Measurements from ENCODE around the gene THPO. TPM values are rescaled to one million over a fixed set of nuclear protein-coding genes. Genes with fewer than 3 reads are reported as not detected.

The THPO gene
- total and polyA plus RNA-seq, 9 of the 15 experiments (the other 6 are each of a cell fraction or from before 2014, with no cell fraction given): 0.11 to 1.1 (median 0.35) TPM; not detected in 1

- peak overlapping the region; percentile 88 to 95 for H3K9ac ChIP-seq (ENCODE audit: insufficient read depth in 1 of 2, low read depth in 2 of 2, low read length in 2 of 2)
- peak overlapping the region; percentile 51 for H3K27ac ChIP-seq (ENCODE audit: extremely low read depth, low read depth, low read length)
- WGBS (ENCODE audit: insufficient coverage, low coverage, missing lambda C conversion rate): 7% methylated on average over 24 of the region's 24 CpGs
- TF ChIP-seq NCOA6 (IDR thresholded peaks at IDR 0.05) (no peak), SAP30 (IDR thresholded peaks at IDR 0.05; ENCODE audit: borderline replicate concordance, insufficient read depth, low read depth, low read length, poor library complexity, severe bottlenecking) (peak; percentile 15), ZNF668 (CRISPR knock-in tag; IDR thresholded peaks at IDR 0.05) (no peak), NUFIP1 (IDR thresholded peaks at IDR 0.05; ENCODE audit: partially characterized antibody) (no peak), ZNF584 (CRISPR knock-in tag; IDR thresholded peaks at IDR 0.05; ENCODE audit: low read depth) (no peak), KDM2B (CRISPR knock-in tag; IDR thresholded peaks at IDR 0.05) (0 out of 2 replicates have a peak, but pooled peaks have one; percentile 17), ZNF12 (CRISPR knock-in tag; IDR thresholded peaks at IDR 0.05) (0 out of 2 replicates have a peak, but pooled peaks have one; percentile 35), ZBTB33 (CRISPR knock-in tag; IDR thresholded peaks at IDR 0.05) (no peak), RCOR1 (IDR thresholded peaks at IDR 0.05; ENCODE audit: borderline replicate concordance in 1 of 2, low read depth in 2 of 2, low read length in 2 of 2) (no peak), KDM4B (IDR thresholded peaks at IDR 0.05; ENCODE audit: borderline replicate concordance in 2 of 2, low read depth in 1 of 2) (0 out of 4 replicates have a peak, but pooled peaks of 1 of the 2 experiments have one; percentile 32)
- TF ChIP-seq, protein P1, sequence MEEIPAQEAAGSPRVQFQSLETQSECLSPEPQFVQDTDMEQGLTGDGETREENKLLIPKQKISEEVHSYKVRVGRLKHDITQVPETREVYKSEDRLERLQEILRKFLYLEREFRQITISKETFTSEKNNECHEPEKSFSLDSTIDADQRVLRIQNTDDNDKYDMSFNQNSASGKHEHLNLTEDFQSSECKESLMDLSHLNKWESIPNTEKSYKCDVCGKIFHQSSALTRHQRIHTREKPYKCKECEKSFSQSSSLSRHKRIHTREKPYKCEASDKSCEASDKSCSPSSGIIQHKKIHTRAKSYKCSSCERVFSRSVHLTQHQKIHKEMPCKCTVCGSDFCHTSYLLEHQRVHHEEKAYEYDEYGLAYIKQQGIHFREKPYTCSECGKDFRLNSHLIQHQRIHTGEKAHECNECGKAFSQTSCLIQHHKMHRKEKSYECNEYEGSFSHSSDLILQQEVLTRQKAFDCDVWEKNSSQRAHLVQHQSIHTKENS (CRISPR knock-in tag; IDR thresholded peaks at IDR 0.05): no peak
- TF ChIP-seq, protein P2, sequence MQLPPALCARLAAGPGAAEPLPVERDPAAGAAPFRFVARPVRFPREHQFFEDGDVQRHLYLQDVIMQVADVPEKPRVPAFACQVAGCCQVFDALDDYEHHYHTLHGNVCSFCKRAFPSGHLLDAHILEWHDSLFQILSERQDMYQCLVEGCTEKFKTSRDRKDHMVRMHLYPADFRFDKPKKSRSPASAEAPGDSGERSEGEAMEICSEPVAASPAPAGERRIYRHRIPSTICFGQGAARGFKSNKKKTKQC (CRISPR knock-in tag; IDR thresholded peaks at IDR 0.05): 0 out of 2 replicates have a peak, but pooled peaks have one; percentile 62
Observed at GRCh38 chr3:184360929-184361531, 17.0 kb downstream of the THPO start.

More at GRCh38 chr3:184360929-184361531, 17.0 kb downstream of the THPO start:
- H3K36me3 ChIP-seq (ENCODE audit: control insufficient read depth, insufficient read depth, low read length): peaks cover 45% of the 10 kb centered on the region
- peak; percentile 51 for FAIRE-seq
- H3K4me1 ChIP-seq (replicated peaks in 1 of 2; ENCODE audit: control insufficient read depth in 2 of 2, insufficient read depth in 2 of 2, low read length in 2 of 2): peaks cover 28 to 63% of the 10 kb centered on the region in 2 experiments
- BruUV-seq (replicated peaks): TSS peak; percentile 73
- peaks cover 8% of the 10 kb centered on the region for H3K9me1 ChIP-seq (ENCODE audit: control insufficient read depth, insufficient read depth, low read length)
- intact Hi-C loops (cut with micrococcal nuclease) (no loop called here), in situ Hi-C loops (cut with MboI) (no loop called here)
- H2AFZ ChIP-seq (ENCODE audit: low read depth, low read length): peak overlapping the region; percentile 85
- no peak for ATAC-seq
- no peaks in the 10 kb centered on the region for H4K20me1 ChIP-seq (replicated peaks; ENCODE audit: control insufficient read depth, insufficient read depth, low read length)
- H3K4me2 ChIP-seq (ENCODE audit: insufficient read depth, low read length): peak overlapping the region; percentile 97
- H3K9me3 ChIP-seq (replicated peaks; ENCODE audit: control insufficient read depth, insufficient read depth, low read depth, low read length): no peaks in the 10 kb centered on the region
- ChIA-PET POLR2A (interaction anchor here (0.6 to 0.7 kb wide), 2 partner anchors 13 to 58 kb away, joined by 3 read pairs; no protein-coding TSS in a partner anchor), CTCF (ENCODE audit: low intra/inter-chr PET ratio) (no interaction called here)
- peak overlapping the region; percentile 71 for H3K4me3 ChIP-seq
- H3K27me3 ChIP-seq (ENCODE audit: control insufficient read depth in 2 of 2, insufficient read depth in 2 of 2, low read length in 2 of 2): no peaks in the 10 kb centered on the region
- peaks cover 56% of the 10 kb centered on the region for H3K79me2 ChIP-seq (ENCODE audit: control insufficient read depth, insufficient read depth, low read length)
- DNase-seq (ENCODE audit: extremely low read depth in 1 of 4, low spot score in 3 of 4): no peak

Data from K562 (cell line).